ENCODE data around the gene ANP32B. TPM values are rescaled to one million over a fixed set of nuclear protein-coding genes. Genes with fewer than 3 reads are reported as not detected.
"Not testable (repeated sequence)": the region's sequence is repeated elsewhere in the genome, so short reads cannot be mapped to it uniquely, and the experiment has no call there.

Gene ANP32B
- total RNA-seq, 1 donor from 2014 or later = 6.1 TPM

- FAIRE-seq = no peak
- DNase-seq (ENCODE audit: low spot score in 2 of 2) = no peak
These were observed 21.0 kb upstream of the ANP32B start for GRCh38 chr9:97962136-97962535.

- DNase-seq (ENCODE audit: low spot score in 2 of 2) (no peak), FAIRE-seq (no peak)
These were observed 20.6 kb upstream of the ANP32B start for GRCh38 chr9:97962575-97962974.

GRCh38 chr9:97963232-97963631, 19.9 kb upstream of the ANP32B start:
- DNase-seq (ENCODE audit: low spot score in 2 of 2) (no peak), FAIRE-seq (no peak)

GRCh38 chr9:97964901-97965300, 18.2 kb upstream of the ANP32B start:
- no peak for FAIRE-seq
- DNase-seq (ENCODE audit: low spot score in 2 of 2) = no peak

GRCh38 chr9:97966493-97966892, 16.6 kb upstream of the ANP32B start:
- no peak for DNase-seq (ENCODE audit: low spot score in 2 of 2)
- no peak for FAIRE-seq

- DNase-seq (ENCODE audit: low spot score in 2 of 2) (no peak), FAIRE-seq (no peak)
These were observed 14.1 kb upstream of the ANP32B start for GRCh38 chr9:97969014-97969413.

- DNase-seq (ENCODE audit: low spot score in 2 of 2) (no peak), FAIRE-seq (no peak)
These were observed 13.0 kb upstream of the ANP32B start for GRCh38 chr9:97970165-97970564.

- FAIRE-seq = no peak
- DNase-seq (ENCODE audit: low spot score in 2 of 2) = no peak
These were observed 10.4 kb upstream of the ANP32B start for GRCh38 chr9:97972753-97973152.

- FAIRE-seq (no peak), DNase-seq (ENCODE audit: low spot score in 2 of 2) (no peak)
These were observed 7.8 kb upstream of the ANP32B start for GRCh38 chr9:97975376-97975775.

- DNase-seq (ENCODE audit: low spot score in 2 of 2); FAIRE-seq: not testable (repeated sequence)
These were observed 6.5 kb upstream of the ANP32B start for GRCh38 chr9:97976633-97977032.

- no peak for FAIRE-seq
- no peak for DNase-seq (ENCODE audit: low spot score in 2 of 2)
These were observed 4.6 kb upstream of the ANP32B start for GRCh38 chr9:97978371-97979130.

- DNase-seq (ENCODE audit: low spot score in 2 of 2) (no peak), FAIRE-seq (no peak)
These were observed 3.2 kb upstream of the ANP32B start for GRCh38 chr9:97979788-97980478.

- DNase-seq (ENCODE audit: low spot score in 2 of 2) (no peak), FAIRE-seq (no peak)
These were observed 2.7 kb upstream of the ANP32B start for GRCh38 chr9:97980479-97980803.

- FAIRE-seq (no peak), DNase-seq (ENCODE audit: low spot score in 2 of 2) (peak in 1 of 2 donors; percentile 44)
These were observed 2.0 kb upstream of the ANP32B start for GRCh38 chr9:97980918-97981845.

- DNase-seq (ENCODE audit: low spot score in 2 of 2) (no peak), FAIRE-seq (no peak)
These were observed 1.1 kb upstream of the ANP32B start for GRCh38 chr9:97981846-97982682.

- FAIRE-seq = no peak
- DNase-seq (ENCODE audit: low spot score in 2 of 2) = peak; percentile 69 to 83
These were observed 547 bp downstream of the ANP32B start for GRCh38 chr9:97983589-97984187.

- DNase-seq (ENCODE audit: low spot score in 2 of 2) (peak; percentile 83 to 86), FAIRE-seq (no peak)
These were observed 1.3 kb downstream of the ANP32B start for GRCh38 chr9:97984188-97985057.

GRCh38 chr9:97985058-97985861, 2.1 kb downstream of the ANP32B start:
- DNase-seq (ENCODE audit: low spot score in 2 of 2) (no peak), FAIRE-seq (no peak)
